AG09319 (cell line): ENCODE data around the gene WNT16.
A peak's percentile ranks its signal among the peaks of the same experiment; 100 is the strongest.

Source experiments
- DNase-seq: peaks from one replicate; pipeline ENCODE4 v3.0.0-alpha.2; 2010; ENCODE audit warnings: low read depth; ENCODE audit errors: extremely low read depth
- TF ChIP-seq, protein P1 (sequence below): IDR thresholded peaks from 2 replicates; pipeline ENCODE4 v1.5.1; 2011; ENCODE audit warnings: low read depth, mild to moderate bottlenecking, inconsistent platforms, low read length, moderate library complexity

Gene WNT16

DNA sequence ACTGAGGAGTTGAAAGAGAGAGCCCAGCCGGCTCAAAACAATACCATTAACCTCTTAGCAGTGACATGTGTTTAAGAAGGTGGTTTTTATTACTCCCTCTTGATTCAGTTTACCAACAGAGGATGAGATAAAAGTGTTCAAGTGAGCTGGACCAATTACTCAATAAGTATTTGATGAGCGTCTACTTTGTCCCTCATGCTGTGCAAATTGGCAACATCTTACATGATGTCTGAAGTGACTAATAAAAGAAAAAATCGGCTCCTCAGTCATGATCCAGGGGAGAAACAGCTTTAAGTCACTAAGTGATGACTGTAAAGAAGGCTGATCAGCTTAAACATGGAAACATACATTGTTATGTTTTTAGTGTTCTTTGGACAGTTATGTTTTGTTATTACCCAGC lies 7.8 kb downstream of the WNT16 start:
- TF ChIP-seq, protein P1, sequence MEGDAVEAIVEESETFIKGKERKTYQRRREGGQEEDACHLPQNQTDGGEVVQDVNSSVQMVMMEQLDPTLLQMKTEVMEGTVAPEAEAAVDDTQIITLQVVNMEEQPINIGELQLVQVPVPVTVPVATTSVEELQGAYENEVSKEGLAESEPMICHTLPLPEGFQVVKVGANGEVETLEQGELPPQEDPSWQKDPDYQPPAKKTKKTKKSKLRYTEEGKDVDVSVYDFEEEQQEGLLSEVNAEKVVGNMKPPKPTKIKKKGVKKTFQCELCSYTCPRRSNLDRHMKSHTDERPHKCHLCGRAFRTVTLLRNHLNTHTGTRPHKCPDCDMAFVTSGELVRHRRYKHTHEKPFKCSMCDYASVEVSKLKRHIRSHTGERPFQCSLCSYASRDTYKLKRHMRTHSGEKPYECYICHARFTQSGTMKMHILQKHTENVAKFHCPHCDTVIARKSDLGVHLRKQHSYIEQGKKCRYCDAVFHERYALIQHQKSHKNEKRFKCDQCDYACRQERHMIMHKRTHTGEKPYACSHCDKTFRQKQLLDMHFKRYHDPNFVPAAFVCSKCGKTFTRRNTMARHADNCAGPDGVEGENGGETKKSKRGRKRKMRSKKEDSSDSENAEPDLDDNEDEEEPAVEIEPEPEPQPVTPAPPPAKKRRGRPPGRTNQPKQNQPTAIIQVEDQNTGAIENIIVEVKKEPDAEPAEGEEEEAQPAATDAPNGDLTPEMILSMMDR: no peak
- DNase-seq: no peak

DNA sequence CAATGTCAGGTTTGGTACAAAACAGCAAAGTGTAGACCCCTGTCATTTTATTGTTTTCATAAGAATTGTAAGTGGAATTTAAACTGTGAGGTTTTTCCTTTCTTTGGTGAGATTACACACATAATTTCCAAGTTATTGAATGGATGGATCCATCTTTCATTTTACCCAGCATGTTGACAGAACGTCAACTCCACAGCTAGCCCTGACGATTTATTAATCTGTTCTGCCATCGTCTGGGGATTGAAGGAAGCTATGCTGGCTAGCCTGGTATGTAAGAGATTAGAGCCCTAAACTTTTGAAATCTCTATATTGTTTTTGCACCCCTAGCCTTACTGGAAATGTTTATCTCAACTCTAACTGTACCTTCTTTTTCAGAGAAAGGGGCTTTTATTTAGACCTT lies 8.6 kb downstream of the WNT16 start:
- TF ChIP-seq, protein P1: peak; percentile 32
- no peak for DNase-seq

DNA sequence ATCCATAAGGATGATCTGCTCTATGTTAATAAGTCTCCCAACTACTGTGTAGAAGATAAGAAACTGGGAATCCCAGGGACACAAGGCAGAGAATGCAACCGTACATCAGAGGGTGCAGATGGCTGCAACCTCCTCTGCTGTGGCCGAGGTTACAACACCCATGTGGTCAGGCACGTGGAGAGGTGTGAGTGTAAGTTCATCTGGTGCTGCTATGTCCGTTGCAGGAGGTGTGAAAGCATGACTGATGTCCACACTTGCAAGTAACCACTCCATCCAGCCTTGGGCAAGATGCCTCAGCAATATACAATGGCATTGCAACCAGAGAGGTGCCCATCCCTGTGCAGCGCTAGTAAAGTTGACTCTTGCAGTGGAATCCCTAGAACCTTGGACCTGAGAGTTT lies 10.3 kb downstream of the WNT16 start:
- TF ChIP-seq, protein P1: no peak
- no peak for DNase-seq

DNA sequence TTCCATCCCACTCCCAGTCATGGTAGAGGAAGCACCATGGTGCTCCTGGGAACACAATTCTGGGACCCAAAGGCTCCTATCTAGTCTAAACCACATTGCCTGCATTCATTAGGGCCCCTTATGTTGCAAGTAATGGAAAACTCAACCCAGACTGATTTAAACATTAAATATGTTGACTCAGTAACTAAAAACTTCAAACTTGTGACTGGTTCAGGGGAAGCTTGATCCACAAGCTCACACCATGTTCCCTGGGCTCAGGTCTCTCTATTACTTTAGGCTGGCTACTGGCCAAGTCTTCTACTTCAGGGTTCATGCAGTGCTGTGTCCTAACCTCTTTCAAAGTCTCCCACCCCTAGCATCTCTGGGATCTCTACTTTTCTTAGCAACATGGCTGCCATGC lies 13.1 kb downstream of the WNT16 start:
- TF ChIP-seq, protein P1: no peak

DNA sequence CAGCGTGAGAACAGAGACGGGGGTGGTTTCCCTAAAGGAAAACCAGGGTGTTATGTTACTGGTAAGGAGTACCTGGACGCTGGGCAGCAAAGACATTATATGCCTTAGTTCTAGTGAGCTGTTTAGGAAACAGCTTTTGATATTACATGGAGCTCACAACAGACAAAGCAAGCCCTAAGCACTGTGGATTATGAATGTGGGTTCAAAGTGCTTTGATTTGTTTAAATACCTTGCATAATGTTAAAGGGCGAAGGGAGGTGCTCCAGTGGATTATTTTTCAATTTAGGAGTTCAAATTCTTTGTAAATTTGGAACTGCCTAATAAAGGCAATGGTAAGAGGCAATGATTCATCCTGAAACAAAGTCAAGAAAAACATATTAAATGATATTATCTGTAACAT lies 13.8 kb downstream of the WNT16 start:
- DNase-seq: no peak
- TF ChIP-seq, protein P1: no peak

More for the DNA sequence above, 13.1 kb downstream of the WNT16 start:
- no peak for DNase-seq

DNA sequence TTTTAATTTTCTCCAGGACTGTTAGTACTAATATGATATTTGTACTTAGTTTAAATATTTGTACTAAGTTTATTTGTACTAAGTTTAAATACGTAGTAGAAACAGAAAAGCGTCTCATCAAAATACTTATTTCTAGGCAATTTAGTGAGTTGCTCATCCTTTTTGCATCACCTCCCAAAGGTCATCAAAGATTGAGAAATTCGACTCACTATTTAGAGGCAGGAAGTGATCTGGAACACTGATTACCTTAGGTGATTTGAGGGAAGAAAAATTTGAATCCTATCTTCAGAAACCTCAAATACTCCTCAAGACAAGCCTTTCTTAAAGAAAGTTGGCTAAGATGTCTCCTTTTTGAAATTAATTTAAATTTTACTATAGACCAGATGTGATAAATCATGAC lies 14.5 kb downstream of the WNT16 start:
- no peak for DNase-seq
- TF ChIP-seq, protein P1: no peak

DNA sequence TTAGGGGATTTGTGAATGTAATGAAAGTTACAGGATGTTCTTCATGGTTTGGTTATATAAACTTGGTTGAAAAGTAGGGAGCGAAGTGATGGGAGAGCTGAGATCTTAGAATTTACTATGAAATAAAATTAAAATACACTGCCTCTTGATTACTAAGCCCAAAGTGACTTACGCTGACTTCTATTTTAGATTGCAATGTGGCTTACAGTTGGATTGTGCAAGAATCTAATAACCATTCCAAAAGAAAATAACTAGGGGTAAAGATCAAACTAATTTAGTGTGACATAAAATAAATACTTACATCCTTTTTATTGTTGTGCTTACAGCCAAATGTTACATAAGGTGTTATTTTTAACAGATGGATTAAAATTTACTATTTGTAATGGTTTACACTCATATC lies 15.3 kb downstream of the WNT16 start:
- TF ChIP-seq, protein P1: no peak
- no peak for DNase-seq
